HEK293T (cell line): ENCODE results near the gene ZNF57.
A peak's percentile ranks its signal among the peaks of the same experiment; 100 is the strongest.

Experiments used
- CTCF ChIA-PET: fragments of 350-600 bp; formaldehyde crosslinking; extraction: SDS; loops from one replicate; lab custom pipeline; 2021; ENCODE audit warnings: antibody characterized with exemption, inconsistent platforms; lab: Yijun Ruan, JAX
- POLR2A ChIA-PET: fragments of 350-600 bp; formaldehyde crosslinking; extraction: SDS; loops from one replicate; lab custom pipeline; 2020; ENCODE audit warnings: antibody characterized with exemption, inconsistent platforms; lab: Yijun Ruan, JAX
- DNase-seq: peaks from one replicate; pipeline ENCODE4 v3.0.0; 2012; ENCODE audit warnings: mixed read lengths; ENCODE audit errors: extremely low spot score
- ARNT ChIP-seq: fragments of 450-650 bp; IDR thresholded peaks from 2 replicates; pipeline ENCODE4 v1.6.1; 2017; ENCODE audit warnings: mild to moderate bottlenecking
- BHLHE40 ChIP-seq: fragments of 450-650 bp; IDR thresholded peaks from 2 replicates; pipeline ENCODE4 v1.6.1; 2016; ENCODE audit warnings: mild to moderate bottlenecking, moderate library complexity, borderline replicate concordance
- CTBP1 ChIP-seq: fragments of 450-650 bp; IDR thresholded peaks from 2 replicates; pipeline ENCODE4 v1.6.1; 2016; ENCODE audit warnings: borderline replicate concordance
- ELF4 ChIP-seq: fragments of 450-650 bp; IDR thresholded peaks from 2 replicates; pipeline ENCODE4 v1.6.1; 2017; ENCODE audit warnings: antibody characterized with exemption
- FOXA1 ChIP-seq: fragments of 450-650 bp; IDR thresholded peaks from 2 replicates; pipeline ENCODE4 v1.6.1; 2016; ENCODE audit warnings: mild to moderate bottlenecking
- FOXK2 ChIP-seq: fragments of 450-650 bp; IDR thresholded peaks from 2 replicates; pipeline ENCODE4 v1.6.1; 2016; ENCODE audit warnings: mild to moderate bottlenecking
- FOXM1 ChIP-seq: fragments of 450-650 bp; IDR thresholded peaks from 2 replicates; pipeline ENCODE4 v1.6.1; 2017; ENCODE audit warnings: mild to moderate bottlenecking, borderline replicate concordance
- HDGF ChIP-seq: fragments of 450-650 bp; IDR thresholded peaks from 2 replicates; pipeline ENCODE4 v1.6.1; 2017; ENCODE audit warnings: antibody characterized with exemption, borderline replicate concordance
- L3MBTL2 ChIP-seq: fragments of 450-650 bp; conservative IDR thresholded peaks from 2 replicates; pipeline ENCODE4 v1.6.1; 2016; ENCODE audit warnings: mild to moderate bottlenecking
- LEF1 ChIP-seq: fragments of 450-650 bp; IDR thresholded peaks from 2 replicates; pipeline ENCODE4 v1.6.1; 2017; ENCODE audit warnings: mild to moderate bottlenecking, borderline replicate concordance
- NFRKB ChIP-seq: fragments of 450-650 bp; IDR thresholded peaks from 2 replicates; pipeline ENCODE4 v1.6.1; 2016; ENCODE audit warnings: mild to moderate bottlenecking, moderate library complexity
- SP1 ChIP-seq: fragments of 450-650 bp; IDR thresholded peaks from 2 replicates; pipeline ENCODE4 v1.6.1; 2017
- SUZ12 ChIP-seq: fragments of 450-650 bp; IDR thresholded peaks from 2 replicates; pipeline ENCODE4 v1.6.1; 2016; ENCODE audit warnings: mild to moderate bottlenecking
- TARDBP ChIP-seq: fragments of 450-650 bp; IDR thresholded peaks from 2 replicates; pipeline ENCODE4 v1.6.1; 2016
- ZNF384 ChIP-seq: fragments of 450-650 bp; IDR thresholded peaks from 2 replicates; pipeline ENCODE4 v1.6.1; 2016
- TF ChIP-seq, protein P1 (sequence below): fragments of 450-650 bp; IDR thresholded peaks from 2 replicates; pipeline ENCODE4 v1.6.1; 2016

ZNF57 gene

DNA sequence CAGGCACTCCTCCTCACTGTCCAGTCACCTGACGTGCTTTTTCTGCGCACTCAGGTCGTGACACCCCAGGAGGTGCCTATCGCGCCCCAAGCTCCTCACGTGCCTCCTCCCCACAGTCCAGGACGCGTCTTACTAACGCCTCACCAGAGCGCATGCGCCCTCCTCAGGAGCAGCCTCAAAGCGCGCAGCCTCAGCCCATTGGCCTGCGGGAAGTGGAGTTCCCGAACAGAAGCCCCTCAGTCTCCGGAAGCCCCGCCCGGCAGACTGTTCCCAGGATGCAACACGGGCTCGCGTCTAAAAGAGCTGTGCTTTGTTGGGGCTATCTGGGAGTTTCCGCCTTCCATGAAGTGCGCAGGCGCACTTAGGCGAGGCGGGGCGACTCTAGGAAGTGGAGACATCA is 41.9 kb upstream of the ZNF57 start:
- TF ChIP-seq, protein P1, sequence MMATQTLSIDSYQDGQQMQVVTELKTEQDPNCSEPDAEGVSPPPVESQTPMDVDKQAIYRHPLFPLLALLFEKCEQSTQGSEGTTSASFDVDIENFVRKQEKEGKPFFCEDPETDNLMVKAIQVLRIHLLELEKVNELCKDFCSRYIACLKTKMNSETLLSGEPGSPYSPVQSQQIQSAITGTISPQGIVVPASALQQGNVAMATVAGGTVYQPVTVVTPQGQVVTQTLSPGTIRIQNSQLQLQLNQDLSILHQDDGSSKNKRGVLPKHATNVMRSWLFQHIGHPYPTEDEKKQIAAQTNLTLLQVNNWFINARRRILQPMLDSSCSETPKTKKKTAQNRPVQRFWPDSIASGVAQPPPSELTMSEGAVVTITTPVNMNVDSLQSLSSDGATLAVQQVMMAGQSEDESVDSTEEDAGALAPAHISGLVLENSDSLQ: no peak

DNA sequence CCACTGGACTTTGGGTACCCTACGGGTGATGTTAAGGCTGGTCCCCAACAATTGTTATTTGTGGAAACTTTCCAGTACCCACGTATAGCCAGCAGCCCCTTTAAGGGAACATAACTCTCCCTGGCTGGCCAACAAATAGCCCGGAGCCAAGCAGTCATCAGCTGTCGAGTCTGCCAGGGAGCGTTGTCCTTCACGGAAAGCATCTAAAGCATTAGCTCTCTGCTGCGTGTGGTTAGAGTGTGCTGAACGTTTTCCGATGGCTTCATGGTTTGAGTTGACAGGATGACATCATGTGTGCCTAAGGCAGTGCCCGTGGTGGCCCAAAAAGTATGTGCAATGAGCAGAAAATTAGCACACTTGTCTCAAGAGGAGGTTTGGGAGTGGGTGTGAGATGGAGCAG is 36.9 kb upstream of the ZNF57 start:
- CTCF ChIA-PET: no interaction called here
- TF ChIP-seq FOXK2 (no peak), FOXA1 (no peak), ELF4 (no peak), BHLHE40 (no peak), LEF1 (no peak), L3MBTL2 (no peak), ARNT (no peak)
- no peak for DNase-seq
- POLR2A ChIA-PET: no interaction called here

More for the DNA sequence above, 41.9 kb upstream of the ZNF57 start:
- DNase-seq: no peak
- ChIA-PET CTCF (no interaction called here), POLR2A (interaction anchor here (2.4 kb wide), 1 partner anchor 18 kb away, joined by 6 read pairs; the partner anchor contains the start of gene ZNF555)

GRCh38 chr19:2865334-2866100 is 35.2 kb upstream of the ZNF57 start:
- ChIA-PET CTCF (no interaction called here), POLR2A (no interaction called here)
- no peak for TF ChIP-seq LEF1
- TF ChIP-seq SP1: no peak
- TF ChIP-seq, protein P1: no peak
- no peak for TF ChIP-seq CTBP1
- TF ChIP-seq ARNT: no peak
- no peak for TF ChIP-seq ELF4
- TF ChIP-seq ZNF384: no peak
- no peak for TF ChIP-seq SUZ12
- no peak for TF ChIP-seq BHLHE40
- DNase-seq: no peak

GRCh38 chr19:2866495-2867024 is 34.2 kb upstream of the ZNF57 start:
- ChIA-PET CTCF (interaction anchor here (0.7 kb wide), 1 partner anchor 1261 kb away, joined by 3 read pairs; no protein-coding TSS in a partner anchor), POLR2A (no interaction called here)
- no peak for DNase-seq
- TF ChIP-seq, protein P1: no peak; the same call in 1 of the 2 replicates
- TF ChIP-seq LEF1 (no peak), NFRKB (no peak), FOXK2 (no peak), ZNF384 (no peak), SP1 (no peak), FOXA1 (no peak), L3MBTL2 (no peak), ELF4 (no peak), FOXM1 (no peak), CTBP1 (no peak), BHLHE40 (no peak), SUZ12 (no peak), TARDBP (no peak), ARNT (no peak), HDGF (no peak)

- CTCF ChIA-PET: no interaction called here
- POLR2A ChIA-PET: no interaction called here
- TF ChIP-seq FOXA1 (no peak), NFRKB (no peak), TARDBP (no peak), SP1 (no peak), FOXK2 (no peak)
- TF ChIP-seq, protein P1: 0 out of 2 replicates have a peak, but pooled peaks have one; percentile 61
- peak; percentile 10 for DNase-seq
These were observed 33.4 kb upstream of the ZNF57 start, which contains the start of gene ZNF556 for GRCh38 chr19:2867025-2867991. Gene ZNF556, plus strand, starts transcription at chr19:2867335. Its CDS starts 87 bp downstream, at chr19:2867422.
